ENCODE results near the gene DEGS2. TPM values are rescaled to one million over a fixed set of nuclear protein-coding genes. Genes with fewer than 3 reads are reported as not detected.
"Not testable (repeated sequence)": the region's sequence is repeated elsewhere in the genome, so short reads cannot be mapped to it uniquely, and the experiment has no call there.

The DEGS2 gene
- total and polyA plus RNA-seq, 2 of the 13 experiments (the other 11 are each of a cell fraction or from before 2014, with no cell fraction given): 0.09 TPM

- no peak for TF ChIP-seq ZNF639 (CRISPR knock-in tag; conservative IDR thresholded peaks at IDR 0.05)
Observed at GRCh38 chr14:100159865-100160533, 554 bp upstream of the DEGS2 start (continued).

GRCh38 chr14:100158566-100159093 lies 815 bp downstream of the DEGS2 start:
- Histone ChIP-seq H3K27ac (ENCODE audit: extremely low read length, insufficient read depth, low read length) (no peak overlapping the region), H3K9me3 (ENCODE audit: low read length) (peaks cover 10% of the 10 kb centered on the region), H3K4me2 (ENCODE audit: low read depth, low read length) (peak overlapping the region; percentile 65), H3K27me3 (ENCODE audit: control insufficient read depth in 1 of 2, insufficient read depth in 2 of 2, low read length in 2 of 2) (peaks cover 8 to 40% of the 10 kb centered on the region in 2 experiments; a peak in 4 of 5 replicates), H3K4me3 (replicated peaks in 1 of 3; ENCODE audit: insufficient read depth in 1 of 3, low read depth in 2 of 3, low read length in 3 of 3) (peak overlapping the region in 1 of 3 experiments; percentile 58; a peak in 1 of 6 replicates), H3K4me1 (ENCODE audit: insufficient read depth, low read length) (peaks cover 31% of the 10 kb centered on the region), H4K20me1 (ENCODE audit: insufficient read depth, low read length) (no peaks in the 10 kb centered on the region), H3K36me3 (replicated peaks in 1 of 2; ENCODE audit: control insufficient read depth in 1 of 2, insufficient read depth in 2 of 2, low read length in 2 of 2) (no peaks in the 10 kb centered on the region), H3K79me2 (ENCODE audit: insufficient read depth, low read length) (no peaks in the 10 kb centered on the region), H2AFZ (ENCODE audit: low read length) (no peak overlapping the region), H3K9ac (ENCODE audit: insufficient read depth, low read depth, low read length) (no peak overlapping the region)
- 15% methylated on average over 28 of the region's 32 CpGs for WGBS (ENCODE audit: low lambda C conversion rate)
- TF ChIP-seq CERS6 (CRISPR knock-in tag; IDR thresholded peaks at IDR 0.05) (no peak), JDP2 (CRISPR knock-in tag; IDR thresholded peaks at IDR 0.05; ENCODE audit: borderline replicate concordance) (no peak), ZNF747 (CRISPR knock-in tag; IDR thresholded peaks at IDR 0.05; ENCODE audit: borderline replicate concordance) (no peak), TRAFD1 (CRISPR knock-in tag; IDR thresholded peaks at IDR 0.05; ENCODE audit: borderline replicate concordance) (no peak), ZNF720 (CRISPR knock-in tag; IDR thresholded peaks at IDR 0.05) (no peak)
- in situ Hi-C loops (cut with HindIII; ENCODE audit: extremely low pct_ligation_motif_present, low pct_unique_long_range_greater_than_20kb): no loop called here
- FAIRE-seq (no peak), ATAC-seq (no peak), DNase-seq (ENCODE audit: low spot score) (no peak)
- intact Hi-C loops (cut with micrococcal nuclease; ENCODE audit: unreplicated experiment): no loop called here
- ChIA-PET POLR2A (no interaction called here), CTCF (ENCODE audit: low intra/inter-chr PET ratio, low total read pairs) (no interaction called here)
- no TSS peak for BruUV-seq (replicated peaks)

GRCh38 chr14:100157548-100158232 lies 1.8 kb downstream of the DEGS2 start:
- CTCF ChIA-PET (ENCODE audit: low intra/inter-chr PET ratio, low total read pairs); H3K4me3 ChIP-seq (replicated peaks in 1 of 3; ENCODE audit: insufficient read depth in 1 of 3, low read depth in 2 of 3, low read length in 3 of 3); H3K9ac ChIP-seq (ENCODE audit: insufficient read depth, low read depth, low read length); H3K79me2 ChIP-seq (ENCODE audit: insufficient read depth, low read length); in situ Hi-C loops (cut with HindIII; ENCODE audit: extremely low pct_ligation_motif_present, low pct_unique_long_range_greater_than_20kb); intact Hi-C loops (cut with micrococcal nuclease; ENCODE audit: unreplicated experiment); H4K20me1 ChIP-seq (ENCODE audit: insufficient read depth, low read length); BruUV-seq (replicated peaks); DNase-seq (ENCODE audit: low spot score); H2AFZ ChIP-seq (ENCODE audit: low read length); H3K9me3 ChIP-seq (ENCODE audit: low read length); ATAC-seq; H3K36me3 ChIP-seq (replicated peaks in 1 of 2; ENCODE audit: control insufficient read depth in 1 of 2, insufficient read depth in 2 of 2, low read length in 2 of 2); H3K27ac ChIP-seq (ENCODE audit: extremely low read length, insufficient read depth, low read length); POLR2A ChIA-PET; H3K4me2 ChIP-seq (ENCODE audit: low read depth, low read length); FAIRE-seq: not testable (repeated sequence)
- Histone ChIP-seq H3K27me3 (ENCODE audit: control insufficient read depth in 1 of 2, insufficient read depth in 2 of 2, low read length in 2 of 2) (peaks cover 8 to 37% of the 10 kb centered on the region in 2 experiments; a peak in 4 of 5 replicates), H3K4me1 (ENCODE audit: insufficient read depth, low read length) (peaks cover 31% of the 10 kb centered on the region)
- 86% methylated on average over 14 of the region's 16 CpGs for WGBS (ENCODE audit: low lambda C conversion rate)

Measured in HepG2 (cell line).